CD8-positive, alpha-beta memory T cell (primary cell): Measurements from ENCODE around the gene TFDP1. TPM values are rescaled to one million over a fixed set of nuclear protein-coding genes. Genes with fewer than 3 reads are reported as not detected.

Experiments
- polyA plus RNA-seq: library from polyadenylated mRNA; unstranded; fragments of 300-500 nt; fragmentation: Illumina TruSeq; gene quantifications from one replicate; pipeline ENCODE4 v1.2.3, GENCODE V29; 2021
- total RNA-seq, 2 experiments: library from RNA; stranded (reverse); gene quantifications; one replicate each; pipeline ENCODE4 v1.2.3, GENCODE V29; 2021

Gene TFDP1
- total and polyA plus RNA-seq, 3 experiments from 2014 or later = 59.6 to 184 (median 176) TPM

Other genes starting within 250 kb of the TFDP1 start
- not detected for gene GRTP1, start 220.6 kb upstream of the TFDP1 start, total RNA-seq
- gene GRTP1, start 220.6 kb upstream of the TFDP1 start, polyA plus RNA-seq = not detected
- under 1 TPM; 0.84 to 0.85 TPM for gene ADPRHL1, start 131.3 kb upstream of the TFDP1 start, total RNA-seq
- gene ADPRHL1, start 131.3 kb upstream of the TFDP1 start, polyA plus RNA-seq = 0.56 TPM
- 10 to 100 TPM; 16.2 to 16.8 TPM for gene DCUN1D2, start 94.0 kb upstream of the TFDP1 start, total RNA-seq
- 8.8 TPM for gene DCUN1D2, start 94.0 kb upstream of the TFDP1 start, polyA plus RNA-seq
- gene ATP4B, start 73.4 kb downstream of the TFDP1 start, total RNA-seq = not detected
- gene ATP4B, start 73.4 kb downstream of the TFDP1 start, polyA plus RNA-seq = not detected
- gene GRK1, start 82.5 kb downstream of the TFDP1 start, total RNA-seq = not detected
- not detected for gene GRK1, start 82.5 kb downstream of the TFDP1 start, polyA plus RNA-seq
- gene TMEM255B, start 174.5 kb downstream of the TFDP1 start, total RNA-seq = under 1 TPM; 0.57 to 0.69 TPM
- not detected for gene TMEM255B, start 174.5 kb downstream of the TFDP1 start, polyA plus RNA-seq